Cortex of kidney (tissue), 1 donor: Measurements from ENCODE around the gene SEZ6.

Source experiments
- DNase-seq: peaks from one replicate; lab custom pipeline; 2025; lab: John Stamatoyannopoulos, UW

The SEZ6 gene

GRCh38 chr17:29000973-29001372 is 4.9 kb downstream of the SEZ6 start:
- no peak for DNase-seq

GRCh38 chr17:28999206-28999605 is 6.6 kb downstream of the SEZ6 start:
- no peak for DNase-seq

- no peak for DNase-seq
These were observed 8.0 kb downstream of the SEZ6 start for GRCh38 chr17:28997806-28998205.

GRCh38 chr17:28996554-28997096 is 9.2 kb downstream of the SEZ6 start:
- DNase-seq: no peak

- no peak for DNase-seq
These were observed 12.0 kb downstream of the SEZ6 start for GRCh38 chr17:28993645-28994426.

GRCh38 chr17:28992625-28993600 is 12.9 kb downstream of the SEZ6 start:
- no peak for DNase-seq

- no peak for DNase-seq
These were observed 13.6 kb downstream of the SEZ6 start for GRCh38 chr17:28992185-28992584.

GRCh38 chr17:28991779-28992178 is 14.1 kb downstream of the SEZ6 start:
- no peak for DNase-seq

GRCh38 chr17:28989028-28989427 is 16.8 kb downstream of the SEZ6 start:
- DNase-seq: no peak

GRCh38 chr17:28988475-28988874 is 17.4 kb downstream of the SEZ6 start:
- DNase-seq: no peak

- no peak for DNase-seq
These were observed 18.8 kb downstream of the SEZ6 start for GRCh38 chr17:28986714-28987655.

- DNase-seq: no peak
These were observed 19.7 kb downstream of the SEZ6 start for GRCh38 chr17:28985950-28986713.

GRCh38 chr17:28983286-28984230 is 22.3 kb downstream of the SEZ6 start:
- no peak for DNase-seq

- no peak for DNase-seq
These were observed 23.6 kb downstream of the SEZ6 start for GRCh38 chr17:28982131-28982793.

- DNase-seq: no peak
These were observed 27.4 kb downstream of the SEZ6 start for GRCh38 chr17:28978356-28978964.

- DNase-seq: no peak
These were observed 28.0 kb downstream of the SEZ6 start for GRCh38 chr17:28977659-28978355.

- no peak for DNase-seq
These were observed 30.2 kb downstream of the SEZ6 start for GRCh38 chr17:28975646-28976045.

- no peak for DNase-seq
These were observed 30.8 kb downstream of the SEZ6 start for GRCh38 chr17:28975031-28975430.
